AG09309 (cell line): ENCODE results near the gene SPATA31D1.

Experiments used
- DNase-seq: peaks from one replicate; pipeline ENCODE4 v3.0.0-alpha.2; 2010; ENCODE audit warnings: low read depth
- H3K4me3 ChIP-seq: 2 replicates; pipeline ENCODE4 v1.5.1; 2011; ENCODE audit warnings: mild to moderate bottlenecking, low read depth, low read length, moderate library complexity; ENCODE audit not compliant: control insufficient read depth
- TF ChIP-seq, protein P1 (sequence below): IDR thresholded peaks from 2 replicates; pipeline ENCODE4 v1.5.1; 2011; ENCODE audit warnings: mild to moderate bottlenecking, low read depth, low read length, inconsistent platforms; ENCODE audit not compliant: insufficient read depth, control insufficient read depth; ENCODE audit errors: missing control alignments

The SPATA31D1 gene

GRCh38 chr9:82036086-82036485 lies 47.5 kb downstream of the SPATA31D1 start:
- no peak overlapping the region for H3K4me3 ChIP-seq
- TF ChIP-seq, protein P1, sequence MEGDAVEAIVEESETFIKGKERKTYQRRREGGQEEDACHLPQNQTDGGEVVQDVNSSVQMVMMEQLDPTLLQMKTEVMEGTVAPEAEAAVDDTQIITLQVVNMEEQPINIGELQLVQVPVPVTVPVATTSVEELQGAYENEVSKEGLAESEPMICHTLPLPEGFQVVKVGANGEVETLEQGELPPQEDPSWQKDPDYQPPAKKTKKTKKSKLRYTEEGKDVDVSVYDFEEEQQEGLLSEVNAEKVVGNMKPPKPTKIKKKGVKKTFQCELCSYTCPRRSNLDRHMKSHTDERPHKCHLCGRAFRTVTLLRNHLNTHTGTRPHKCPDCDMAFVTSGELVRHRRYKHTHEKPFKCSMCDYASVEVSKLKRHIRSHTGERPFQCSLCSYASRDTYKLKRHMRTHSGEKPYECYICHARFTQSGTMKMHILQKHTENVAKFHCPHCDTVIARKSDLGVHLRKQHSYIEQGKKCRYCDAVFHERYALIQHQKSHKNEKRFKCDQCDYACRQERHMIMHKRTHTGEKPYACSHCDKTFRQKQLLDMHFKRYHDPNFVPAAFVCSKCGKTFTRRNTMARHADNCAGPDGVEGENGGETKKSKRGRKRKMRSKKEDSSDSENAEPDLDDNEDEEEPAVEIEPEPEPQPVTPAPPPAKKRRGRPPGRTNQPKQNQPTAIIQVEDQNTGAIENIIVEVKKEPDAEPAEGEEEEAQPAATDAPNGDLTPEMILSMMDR, result no peak
- no peak for DNase-seq

- no peak for DNase-seq
- H3K4me3 ChIP-seq, result no peak overlapping the region
- TF ChIP-seq, protein P1, result no peak
Observed at GRCh38 chr9:82037126-82037525, 48.6 kb downstream of the SPATA31D1 start.

DNA sequence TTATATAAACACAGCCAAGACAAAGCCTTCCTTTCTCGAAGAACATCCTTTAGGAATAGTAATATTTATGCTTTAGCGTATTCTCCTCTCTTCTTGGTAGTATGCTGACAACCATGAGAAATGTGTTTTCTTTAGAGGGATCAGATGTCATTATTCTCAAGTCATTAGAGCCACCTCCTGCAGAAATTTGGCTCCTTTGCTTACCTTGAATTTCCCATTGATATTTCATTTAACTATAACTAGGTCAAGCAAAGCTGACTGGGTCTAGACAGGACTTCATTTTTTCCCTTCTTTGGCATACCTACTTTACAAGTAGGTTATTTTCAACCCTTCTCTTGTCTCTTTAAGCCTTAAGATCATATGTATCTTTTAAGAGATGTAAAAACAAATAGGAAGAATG lies 50.3 kb downstream of the SPATA31D1 start:
- TF ChIP-seq, protein P1, result no peak
- no peak overlapping the region for H3K4me3 ChIP-seq
- no peak for DNase-seq
